Measurements from ENCODE around the gene IMMP2L. TPM values are rescaled to one million over a fixed set of nuclear protein-coding genes. Genes with fewer than 3 reads are reported as not detected.

The IMMP2L gene
- polyA plus RNA-seq, 1 of the 3 experiments (the other 2 are of a cell fraction), result 10.7 TPM

- no peak overlapping the region for H3K27ac ChIP-seq (ENCODE audit: low read depth in 2 of 2, low read length in 1 of 2)
- no peaks in the 10 kb centered on the region for H3K79me2 ChIP-seq (ENCODE audit: insufficient read depth)
- H4K20me1 ChIP-seq (ENCODE audit: insufficient read depth), result no peaks in the 10 kb centered on the region
- H2AFZ ChIP-seq (ENCODE audit: low read depth), result no peak overlapping the region
- ChIA-PET CTCF (interaction anchor here (1.1 to 1.8 kb wide), 4 partner anchors 13 to 24 kb away, joined by 3 to 6 read pairs (median 4); no protein-coding TSS in a partner anchor), POLR2A (no interaction called here)
- H3K36me3 ChIP-seq (replicated peaks in 1 of 2; ENCODE audit: control insufficient read depth in 1 of 2, insufficient read depth in 2 of 2, low read length in 1 of 2), result no peaks in the 10 kb centered on the region
- peaks cover 0 to 7% of the 10 kb centered on the region in 2 experiments; a peak in 2 of 4 replicates for H3K4me1 ChIP-seq (ENCODE audit: control insufficient read depth in 1 of 2, insufficient read depth in 2 of 2, low read depth in 1 of 2, low read length in 1 of 2)
- peaks cover 14% of the 10 kb centered on the region for H3F3A ChIP-seq (replicated peaks; ENCODE audit: insufficient read depth)
- H3K4me2 ChIP-seq, result no peak overlapping the region
- H3K9me3 ChIP-seq, result no peaks in the 10 kb centered on the region
- no peaks in the 10 kb centered on the region for H3K9me2 ChIP-seq
- no peak overlapping the region for H3K4me3 ChIP-seq (ENCODE audit: low read depth in 2 of 2, low read length in 1 of 2)
- DNase-seq, result no peak
- TF ChIP-seq USF2 (IDR thresholded peaks at IDR 0.05; ENCODE audit: borderline replicate concordance, low read depth, low read length) (no peak), EP300 (IDR thresholded peaks at IDR 0.05; ENCODE audit: borderline replicate concordance in 1 of 2, low read depth in 1 of 2, low read length in 1 of 2) (no peak), RFX5 (IDR thresholded peaks at IDR 0.05; ENCODE audit: low read length) (no peak)
- no peak overlapping the region for H3K9ac ChIP-seq
- no peaks in the 10 kb centered on the region for H3K27me3 ChIP-seq (ENCODE audit: insufficient read depth)
Measured at GRCh38 chr7:110857106-110857505, 705.2 kb downstream of the IMMP2L start.

- peaks cover 14% of the 10 kb centered on the region for H3F3A ChIP-seq (replicated peaks; ENCODE audit: insufficient read depth)
- CTCF ChIA-PET, result interaction anchor here (1.1 to 1.8 kb wide), 4 partner anchors 13 to 24 kb away, joined by 3 to 6 read pairs (median 4); no protein-coding TSS in a partner anchor
- no peaks in the 10 kb centered on the region for H3K9me2 ChIP-seq
- H3K4me1 ChIP-seq (ENCODE audit: control insufficient read depth in 1 of 2, insufficient read depth in 2 of 2, low read depth in 1 of 2, low read length in 1 of 2), result peaks cover 0 to 7% of the 10 kb centered on the region in 2 experiments; a peak in 2 of 4 replicates
- no peaks in the 10 kb centered on the region for H4K20me1 ChIP-seq (ENCODE audit: insufficient read depth)
- no peaks in the 10 kb centered on the region for H3K27me3 ChIP-seq (ENCODE audit: insufficient read depth)
- no peaks in the 10 kb centered on the region for H3K9me3 ChIP-seq
- 85% methylated on average over 3 of the region's 3 CpGs for WGBS (ENCODE audit: low lambda C conversion rate)
- H3K36me3 ChIP-seq (replicated peaks in 1 of 2; ENCODE audit: control insufficient read depth in 1 of 2, insufficient read depth in 2 of 2, low read length in 1 of 2), result no peaks in the 10 kb centered on the region
- no peak for DNase-seq
- POLR2A ChIA-PET, result no interaction called here
- H3K9ac ChIP-seq, result no peak overlapping the region
- H3K4me2 ChIP-seq, result no peak overlapping the region
- no peak overlapping the region for H2AFZ ChIP-seq (ENCODE audit: low read depth)
- H3K4me3 ChIP-seq (ENCODE audit: low read depth in 2 of 2, low read length in 1 of 2), result no peak overlapping the region
- TF ChIP-seq SMC3 (IDR thresholded peaks at IDR 0.05; ENCODE audit: low read depth, low read length), result no peak
- no peaks in the 10 kb centered on the region for H3K79me2 ChIP-seq (ENCODE audit: insufficient read depth)
- H3K27ac ChIP-seq (ENCODE audit: low read depth in 2 of 2, low read length in 1 of 2), result no peak overlapping the region
Measured at GRCh38 chr7:110856704-110857103, 705.6 kb downstream of the IMMP2L start.

GRCh38 chr7:110854651-110855050 lies 707.6 kb downstream of the IMMP2L start:
- no peaks in the 10 kb centered on the region for H3K9me3 ChIP-seq
- no peaks in the 10 kb centered on the region for H3K79me2 ChIP-seq (ENCODE audit: insufficient read depth)
- no peaks in the 10 kb centered on the region for H3K27me3 ChIP-seq (ENCODE audit: insufficient read depth)
- H4K20me1 ChIP-seq (ENCODE audit: insufficient read depth), result no peaks in the 10 kb centered on the region
- no peaks in the 10 kb centered on the region for H3K9me2 ChIP-seq
- H3K36me3 ChIP-seq (replicated peaks in 1 of 2; ENCODE audit: control insufficient read depth in 1 of 2, insufficient read depth in 2 of 2, low read length in 1 of 2), result no peaks in the 10 kb centered on the region
- H3K4me1 ChIP-seq (ENCODE audit: control insufficient read depth in 1 of 2, insufficient read depth in 2 of 2, low read depth in 1 of 2, low read length in 1 of 2), result peaks cover 0 to 7% of the 10 kb centered on the region in 2 experiments; a peak in 2 of 4 replicates
- no peak overlapping the region for H2AFZ ChIP-seq (ENCODE audit: low read depth)
- H3K4me3 ChIP-seq (ENCODE audit: low read depth in 2 of 2, low read length in 1 of 2), result no peak overlapping the region
- H3K27ac ChIP-seq (ENCODE audit: low read depth in 2 of 2, low read length in 1 of 2), result peak overlapping the region in 1 of 2 experiments; percentile 49; a peak in 2 of 4 replicates
- H3F3A ChIP-seq (replicated peaks; ENCODE audit: insufficient read depth), result peaks cover 14% of the 10 kb centered on the region
- ChIA-PET CTCF (interaction anchor here (1.0 kb wide), 2 partner anchors 11 to 17 kb away, joined by 3 read pairs; no protein-coding TSS in a partner anchor), POLR2A (no interaction called here)
- 67% methylated on average over 2 of the region's 2 CpGs for WGBS (ENCODE audit: low lambda C conversion rate)
- peak overlapping the region; percentile 1; the same call in 1 of the 2 replicates for H3K4me2 ChIP-seq
- H3K9ac ChIP-seq, result no peak overlapping the region
- TF ChIP-seq FOSL2 (IDR thresholded peaks at IDR 0.05; ENCODE audit: borderline replicate concordance, low read depth), result no peak
- no peak for TF ChIP-seq RXRA (IDR thresholded peaks at IDR 0.05; ENCODE audit: borderline replicate concordance, low read depth)
- TF ChIP-seq NFIC (IDR thresholded peaks at IDR 0.05; ENCODE audit: borderline replicate concordance), result no peak
- no peak for TF ChIP-seq GATA2 (CRISPR knock-in tag; IDR thresholded peaks at IDR 0.05)
- no peak for TF ChIP-seq FOXJ3 (CRISPR knock-in tag; IDR thresholded peaks at IDR 0.05)
- no peak for TF ChIP-seq EZH2phosphoT487 (IDR thresholded peaks at IDR 0.05; ENCODE audit: borderline replicate concordance, low read depth)
- no peak for TF ChIP-seq NRF1 (IDR thresholded peaks at IDR 0.05; ENCODE audit: low read depth, low read length)
- TF ChIP-seq SIN3A (IDR thresholded peaks at IDR 0.05; ENCODE audit: borderline replicate concordance, low read depth, low read length), result no peak
- TF ChIP-seq MEF2A (IDR thresholded peaks at IDR 0.05; ENCODE audit: borderline replicate concordance, low read depth), result no peak
- no peak for TF ChIP-seq REST (IDR thresholded peaks at IDR 0.05; ENCODE audit: low read depth, low read length)
- no peak for DNase-seq

Data from SK-N-SH (cell line).